H54 (cell line): ENCODE data around the gene MIF4GD.

Source experiments
- DNase-seq: peaks from one replicate; pipeline ENCODE4 v3.0.0; 2011; ENCODE audit warnings: low spot score, mixed read lengths; ENCODE audit not compliant: insufficient read length
- FAIRE-seq: peaks from 3 replicates; lab custom pipeline; 2011; peaks lifted over from hg19 to GRCh38; lab: Jason Lieb, UNC
- POLR2A ChIP-seq: IDR thresholded peaks from 2 replicates; pipeline ENCODE4 v1.6.1; 2011; ENCODE audit warnings: low read depth, mild to moderate bottlenecking, low read length

The MIF4GD gene

GRCh38 chr17:75219815-75220214, 51.2 kb downstream of the MIF4GD start:
- FAIRE-seq: no peak
- no peak for DNase-seq
- no peak for TF ChIP-seq POLR2A

- no peak for TF ChIP-seq POLR2A
- DNase-seq (no peak), FAIRE-seq (no peak)
These were observed 52.9 kb downstream of the MIF4GD start for GRCh38 chr17:75218131-75218530.
